GM23248 (cell line): Measurements from ENCODE around the gene LHX3.

Experiments
- EZH2 ChIP-seq: fragments of 200-600 bp; sonication (generic); IDR thresholded peaks from 2 replicates; pipeline ENCODE4 v1.6.1; 2018; ENCODE audit warnings: antibody characterized with exemption, mild to moderate bottlenecking; ENCODE audit not compliant: insufficient read depth, poor library complexity, severe bottlenecking
- EZH2phosphoT487 ChIP-seq: fragments of 200-600 bp; sonication (generic); IDR thresholded peaks from 2 replicates; pipeline ENCODE4 v1.6.1; 2018; ENCODE audit warnings: antibody characterized with exemption, moderate library complexity, mild to moderate bottlenecking, low read depth; ENCODE audit not compliant: insufficient read depth

DNA sequence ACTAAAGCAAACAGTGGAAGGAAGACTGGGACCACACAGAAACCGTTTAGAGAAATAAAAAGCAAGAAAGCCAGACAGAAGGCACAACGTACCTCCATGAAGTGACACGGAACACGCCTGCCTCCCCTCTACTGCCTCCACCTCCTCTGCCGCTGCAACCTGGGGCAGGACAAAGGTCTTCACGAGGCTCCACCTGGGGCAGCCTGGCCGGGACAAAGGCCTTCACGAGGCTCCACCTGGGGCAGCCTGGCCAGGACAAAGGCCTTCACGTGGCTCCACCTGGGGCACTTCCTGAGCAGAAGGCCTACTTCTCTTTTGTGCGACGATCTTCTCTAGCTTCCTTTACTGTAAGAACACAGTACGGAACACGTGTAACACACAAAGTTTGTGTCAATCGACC, 28.9 kb upstream of the LHX3 start:
- TF ChIP-seq EZH2 (no peak), EZH2phosphoT487 (no peak)
